Type B pancreatic cell (in vitro differentiated cells): ENCODE data around the gene NUP98. TPM values are rescaled to one million over a fixed set of nuclear protein-coding genes. Genes with fewer than 3 reads are reported as not detected.

Experiments used
- DNase-seq: peaks from one replicate; pipeline ENCODE4 v3.0.0; 2021; ENCODE audit warnings: mixed read lengths; ENCODE audit not compliant: unreplicated experiment; ENCODE audit errors: extremely low spot score
- H3K27ac Mint-ChIP-seq: 2 replicates; pipeline ENCODE4 v1.8.0; 2021; ENCODE audit warnings: mild to moderate bottlenecking, mixed read lengths
- H3K27me3 Mint-ChIP-seq: 2 replicates; pipeline ENCODE4 v1.8.0; 2021; ENCODE audit warnings: mixed read lengths
- H3K36me3 Mint-ChIP-seq: 2 replicates; pipeline ENCODE4 v1.8.0; 2021; ENCODE audit warnings: mixed read lengths
- H3K4me1 Mint-ChIP-seq: one replicate; pipeline ENCODE4 v1.8.0; 2021; ENCODE audit warnings: mixed read lengths; ENCODE audit not compliant: unreplicated experiment
- H3K4me3 Mint-ChIP-seq: 2 replicates; pipeline ENCODE4 v1.8.0; 2021; ENCODE audit warnings: mild to moderate bottlenecking, mixed read lengths
- H3K9me3 Mint-ChIP-seq: 2 replicates; pipeline ENCODE4 v1.8.0; 2021; ENCODE audit warnings: mixed read lengths
- CTCF ChIP-seq: fragments of 200-600 bp; sonication (generic); conservative IDR thresholded peaks from 2 replicates; pipeline ENCODE4 v1.5.0; 2021; ENCODE audit warnings: antibody characterized with exemption, mild to moderate bottlenecking
- total RNA-seq: library from RNA; stranded (reverse); gene quantifications from 2 replicates; pipeline ENCODE4 v1.2.1, GENCODE V29; 2021; ENCODE audit warnings: low replicate concordance

Gene NUP98
- total RNA-seq, 1 donor from 2014 or later: 74.6 TPM

- Mint-ChIP-seq H3K36me3 (peaks cover 16% of the 10 kb centered on the region), H3K9me3 (no peaks in the 10 kb centered on the region), H3K4me1 (peaks cover 8% of the 10 kb centered on the region), H3K27ac (no peak overlapping the region), H3K27me3 (no peaks in the 10 kb centered on the region), H3K4me3 (no peak overlapping the region)
- TF ChIP-seq CTCF: no peak
- no peak for DNase-seq
Measured at GRCh38 chr11:3667149-3668035, 130.0 kb downstream of the NUP98 start.

- TF ChIP-seq CTCF: no peak
- Mint-ChIP-seq H3K9me3 (no peaks in the 10 kb centered on the region), H3K36me3 (peaks cover 13% of the 10 kb centered on the region)
Measured at GRCh38 chr11:3666023-3666530, 131.3 kb downstream of the NUP98 start.

GRCh38 chr11:3665336-3666022 lies 131.9 kb downstream of the NUP98 start:
- peaks cover 8% of the 10 kb centered on the region for H3K36me3 Mint-ChIP-seq

More at GRCh38 chr11:3666023-3666530, 131.3 kb downstream of the NUP98 start:
- Mint-ChIP-seq H3K27me3 (no peaks in the 10 kb centered on the region), H3K4me1 (no peaks in the 10 kb centered on the region), H3K4me3 (no peak overlapping the region), H3K27ac (no peak overlapping the region)
- no peak for DNase-seq

GRCh38 chr11:3664032-3664630 lies 133.2 kb downstream of the NUP98 start:
- Mint-ChIP-seq H3K27ac (no peak overlapping the region), H3K36me3 (peaks cover 3% of the 10 kb centered on the region), H3K4me3 (no peak overlapping the region)

More at GRCh38 chr11:3665336-3666022, 131.9 kb downstream of the NUP98 start:
- Mint-ChIP-seq H3K27ac (no peak overlapping the region), H3K4me1 (no peaks in the 10 kb centered on the region), H3K27me3 (no peaks in the 10 kb centered on the region), H3K9me3 (no peaks in the 10 kb centered on the region), H3K4me3 (no peak overlapping the region)
- no peak for DNase-seq
- no peak for TF ChIP-seq CTCF

More at GRCh38 chr11:3664032-3664630, 133.2 kb downstream of the NUP98 start:
- H3K9me3 Mint-ChIP-seq: no peaks in the 10 kb centered on the region
- TF ChIP-seq CTCF: no peak
- H3K27me3 Mint-ChIP-seq: no peaks in the 10 kb centered on the region
- no peaks in the 10 kb centered on the region for H3K4me1 Mint-ChIP-seq
- DNase-seq: no peak
